GM12878 (cell line): ENCODE results near the gene SPINK4. TPM values are rescaled to one million over a fixed set of nuclear protein-coding genes. Genes with fewer than 3 reads are reported as not detected.

Source experiments
- ATAC-seq: fragments of 200-7000 bp; cut with Tn5 transposase; 3 replicates; pipeline ENCODE4 v1.9.1; 2020; ENCODE audit warnings: mild to moderate bottlenecking, moderate library complexity
- BruUV-seq: library from RNA; stranded (reverse); fragments of 400-500 nt; replicated peaks from 2 replicates; lab custom pipeline; 2021; lab: Mats Ljungman, UMichigan
- CTCF ChIA-PET: fragments of 300-600 bp; sonication (Branson Sonifier 250); formaldehyde crosslinking; extraction: SDS; loops from one replicate; lab custom pipeline; 2021; ENCODE audit warnings: inconsistent platforms; lab: Yijun Ruan, JAX
- POLR2A ChIA-PET: fragments of 350-600 bp; formaldehyde crosslinking; extraction: SDS; loops from one replicate; lab custom pipeline; 2021; ENCODE audit warnings: inconsistent platforms; lab: Charles Lee
- RAD21 ChIA-PET: fragments of 300-600 bp; sonication (Branson Sonifier 250); formaldehyde crosslinking; loops from one replicate; lab custom pipeline; 2023; ENCODE audit warnings: antibody characterized with exemption; ENCODE audit not compliant: unreplicated experiment; lab: Charles Lee
- SMC1A ChIA-PET: fragments of 300-600 bp; sonication (Branson Sonifier 250); formaldehyde crosslinking; loops from one replicate; lab custom pipeline; 2023; ENCODE audit not compliant: unreplicated experiment, uncharacterized antibody; lab: Charles Lee
- DNase-seq: peaks from one replicate; pipeline ENCODE4 v3.0.0-alpha.2; 2011; ENCODE audit warnings: low read depth, low spot score
- FAIRE-seq: peaks from 3 replicates; lab custom pipeline; 2011; peaks lifted over from hg19 to GRCh38; lab: Jason Lieb, UNC
- H2AFZ ChIP-seq: 2 replicates; pipeline ENCODE4 v1.6.0; 2011; ENCODE audit warnings: low read depth, low read length, control low read depth; ENCODE audit not compliant: control insufficient read depth
- H3K27ac ChIP-seq: 2 replicates; pipeline ENCODE4 v1.5.1; 2011; ENCODE audit warnings: control low read depth; ENCODE audit not compliant: control insufficient read depth, insufficient read depth
- H3K27me3 ChIP-seq, 2 experiments: replicated peaks in 1 of 2; 2 replicates each; pipeline versions ENCODE4 v1.6.0 to v1.6.1; 2011; ENCODE audit warnings: low read length in 1 of 2; ENCODE audit not compliant: control insufficient read depth in 2 of 2, insufficient read depth in 2 of 2
- H3K36me3 ChIP-seq, 2 experiments: 2 replicates each; pipeline ENCODE4 v1.5.1; 2011; ENCODE audit warnings: low read length in 1 of 2; ENCODE audit not compliant: control insufficient read depth in 2 of 2, insufficient read depth in 2 of 2
- H3K4me1 ChIP-seq: 2 replicates; pipeline ENCODE4 v1.6.1; 2011; ENCODE audit warnings: mild to moderate bottlenecking, low read length, moderate library complexity, mixed read lengths; ENCODE audit not compliant: control insufficient read depth, insufficient read depth
- H3K4me2 ChIP-seq: 2 replicates; pipeline ENCODE4 v1.6.0; 2011; ENCODE audit warnings: control low read depth; ENCODE audit not compliant: control insufficient read depth, insufficient read depth
- H3K4me3 ChIP-seq: fragments of 200-600 bp; sonication (generic); 2 replicates; pipeline ENCODE4 v1.5.1; 2016
- H3K79me2 ChIP-seq: 2 replicates; pipeline ENCODE4 v1.6.0; 2011; ENCODE audit warnings: low read length; ENCODE audit not compliant: control insufficient read depth, insufficient read depth
- H3K9ac ChIP-seq: 2 replicates; pipeline ENCODE4 v1.8.0; 2011; ENCODE audit warnings: low read length, control low read depth, mixed read lengths; ENCODE audit not compliant: control insufficient read depth, insufficient read depth
- H3K9me3 ChIP-seq: replicated peaks from 3 replicates; pipeline ENCODE4 v1.5.1; 2011; ENCODE audit warnings: mild to moderate bottlenecking, low read length; ENCODE audit not compliant: control insufficient read depth, insufficient read depth
- H4K20me1 ChIP-seq: 2 replicates; pipeline ENCODE4 v1.6.0; 2011; ENCODE audit not compliant: control insufficient read depth, insufficient read depth
- ASH2L ChIP-seq: fragments of 300-600, 200-600 bp; sonication (generic); IDR thresholded peaks from 2 replicates; pipeline ENCODE4 v1.6.1; 2017; ENCODE audit warnings: low read depth, mild to moderate bottlenecking, borderline replicate concordance
- ATF2 ChIP-seq: IDR thresholded peaks from 2 replicates; pipeline ENCODE4 v1.6.1; 2012; ENCODE audit warnings: low read length, inconsistent platforms
- ATF7 ChIP-seq: fragments of 450-650 bp; IDR thresholded peaks from 2 replicates; pipeline ENCODE4 v1.6.1; 2016; ENCODE audit warnings: low read depth, mild to moderate bottlenecking
- BACH1 ChIP-seq: fragments of 450-650 bp; IDR thresholded peaks from 2 replicates; pipeline ENCODE4 v1.6.1; 2017; ENCODE audit warnings: mild to moderate bottlenecking, borderline replicate concordance
- CBX5 ChIP-seq: sonication (generic); IDR thresholded peaks from 2 replicates; pipeline ENCODE4 v1.6.1; 2016; ENCODE audit warnings: low read depth, moderate library complexity, mild to moderate bottlenecking, inconsistent platforms
- CEBPZ ChIP-seq: fragments of 150-350 bp; IDR thresholded peaks from 2 replicates; pipeline ENCODE4 v1.6.1; 2016; ENCODE audit warnings: low read depth, low read length
- MTA2 ChIP-seq: fragments of 450-650 bp; IDR thresholded peaks from 2 replicates; pipeline ENCODE4 v1.6.1; 2016; ENCODE audit warnings: low read depth, mild to moderate bottlenecking, moderate library complexity
- PML ChIP-seq: IDR thresholded peaks from 2 replicates; pipeline ENCODE4 v1.6.1; 2012; ENCODE audit warnings: low read length, inconsistent platforms
- POU2F2 ChIP-seq: IDR thresholded peaks from 3 replicates; pipeline ENCODE4 v1.6.1; 2011; ENCODE audit warnings: low read depth, mild to moderate bottlenecking, low read length, borderline replicate concordance
- ZBED1 ChIP-seq: IDR thresholded peaks from 2 replicates; pipeline ENCODE4 v1.6.1; 2016; ENCODE audit warnings: borderline replicate concordance
- ZNF622 ChIP-seq: fragments of 450-650 bp; IDR thresholded peaks from 2 replicates; pipeline ENCODE4 v1.6.1; 2017; ENCODE audit warnings: mild to moderate bottlenecking, inconsistent platforms
- WGBS: methylation state at CpG from one replicate; pipeline ENCODE4 v1.1.6; 2016; ENCODE audit warnings: low lambda C conversion rate; ENCODE audit not compliant: insufficient replicate concordance, insufficient coverage; ENCODE audit errors: missing lambda C conversion rate; 5-methylcytosine and 5-hydroxymethylcytosine counted together
- in situ Hi-C: fragments of 300-500 bp; cut with MboI; formaldehyde crosslinking; loops from 9 replicates; pipeline ENCODE4 v1.14.3; 2018; ENCODE audit warnings: mixed read lengths
- intact Hi-C: fragments of 100-400 bp; cut with micrococcal nuclease; formaldehyde crosslinking; loops from one replicate; pipeline ENCODE4 v1.14.2; 2022; ENCODE audit not compliant: unreplicated experiment
- polyA plus RNA-seq, 11 experiments: library from polyadenylated mRNA; depleted of rRNA in 4 of 11; unstranded in 6 of 11; stranded (reverse) in 5 of 11; fragments of >200 nt; fragmentation: Nextera tagmentation in 4 of 11; fragmentation: Illumina TruSeq in 1 of 11; extraction: Ambion mirVana in 4 of 11; extraction: Trizol in 1 of 11; gene quantifications; 1 replicate in 1 of 11; 2 replicates in 10 of 11; pipeline versions ENCODE4 v1.2.1 to v1.2.3, GENCODE V29; 2011 to 2016; ENCODE audit warnings: inconsistent platforms in 2 of 11, missing spikeins in 2 of 11, low read depth in 1 of 11
- total RNA-seq, 4 experiments: library from RNA; depleted of rRNA in 3 of 4; stranded (reverse); fragments of >200 nt in 3 of 4; fragmentation: Illumina TruSeq in 1 of 4; extraction: Trizol in 1 of 4; gene quantifications; 2 replicates each; pipeline versions ENCODE4 v1.2.1 to v1.2.3, GENCODE V29; 2013 to 2021

Gene SPINK4
- total and polyA plus RNA-seq, 10 of the 15 experiments (the other 5 are each of a cell fraction or from before 2014, with no cell fraction given), result not detected

GRCh38 chr9:33225319-33226147, 14.4 kb upstream of the SPINK4 start (continued):
- no peak for TF ChIP-seq CEBPZ
- TF ChIP-seq POU2F2, result peak; percentile 56; the same call in 1 of the 3 replicates

- H3K4me2 ChIP-seq, result peak overlapping the region; percentile 39
- H2AFZ ChIP-seq, result peak overlapping the region; percentile 56
- ChIA-PET RAD21 (interaction anchor here (1.1 to 2.6 kb wide), 21 partner anchors 8 to 201 kb away, joined by 3 to 22 read pairs (median 12); partner anchors contain the start of genes B4GALT1, BAG1, CHMP5 and DNAJA1), SMC1A (interaction anchor here (0.9 to 4.5 kb wide), 37 partner anchors 8 to 234 kb away, joined by 3 to 84 read pairs (median 5); partner anchors contain the start of genes B4GALT1, BAG1, CHMP5 and SMU1), POLR2A (interaction anchor here (0.6 to 2.1 kb wide), 11 partner anchors 17 to 799 kb away, joined by 3 to 8 read pairs (median 3); partner anchors contain the start of gene B4GALT1), CTCF (interaction anchor here (0.6 to 6.0 kb wide), 46 partner anchors 9 to 1475 kb away, joined by 3 to 142 read pairs (median 6); partner anchors contain the start of genes B4GALT1 and DNAJA1)
- 15% methylated on average over 10 of the region's 10 CpGs for WGBS
- FAIRE-seq (no peak), DNase-seq (no peak), ATAC-seq (peak; percentile 76)
- intact Hi-C loops (no loop called here), in situ Hi-C loops (no loop called here)
- H3K9ac ChIP-seq, result no peak overlapping the region
- H3K4me3 ChIP-seq, result no peak overlapping the region
- BruUV-seq, result no TSS peak
- no peaks in the 10 kb centered on the region for H3K79me2 ChIP-seq
- H3K27ac ChIP-seq, result peak overlapping the region; percentile 52
- H3K9me3 ChIP-seq, result no peaks in the 10 kb centered on the region
- peaks cover 24% of the 10 kb centered on the region for H3K4me1 ChIP-seq
- no peaks in the 10 kb centered on the region for H3K27me3 ChIP-seq
- no peaks in the 10 kb centered on the region for H4K20me1 ChIP-seq
- H3K36me3 ChIP-seq, result no peaks in the 10 kb centered on the region
- TF ChIP-seq ATF7 (peak; percentile 81), CBX5 (0 out of 2 replicates have a peak, but pooled peaks have one; percentile 14), MTA2 (peak; percentile 25; the same call in 1 of the 2 replicates), ASH2L (no peak), BACH1 (no peak), ATF2 (peak; percentile 56), CEBPZ (no peak), PML (0 out of 2 replicates have a peak, but pooled peaks have one; percentile 59), ZNF622 (no peak), ZBED1 (0 out of 2 replicates have a peak, but pooled peaks have one; percentile 20)
Observed at GRCh38 chr9:33227008-33227398, 13.0 kb upstream of the SPINK4 start.
